GM23248 (cell line): Measurements from ENCODE around the gene TICAM1. TPM values are rescaled to one million over a fixed set of nuclear protein-coding genes. Genes with fewer than 3 reads are reported as not detected.
"Not testable (repeated sequence)": the region's sequence is repeated elsewhere in the genome, so short reads cannot be mapped to it uniquely, and the experiment has no call there.

Experiments
- DNase-seq: peaks from one replicate; pipeline ENCODE4 v3.0.0-alpha.2; 2015
- H2AFZ ChIP-seq: fragments of 200-600 bp; sonication (generic); 2 replicates; pipeline ENCODE4 v1.6.1; 2016; ENCODE audit warnings: antibody characterized with exemption
- H3F3A ChIP-seq: fragments of 200-600 bp; sonication (generic); 2 replicates; pipeline ENCODE4 v1.6.1; 2016; ENCODE audit warnings: mild to moderate bottlenecking, antibody characterized with exemption, mixed run types; ENCODE audit not compliant: insufficient read depth
- H3K27ac ChIP-seq: fragments of 200-600 bp; sonication (generic); 2 replicates; pipeline ENCODE4 v1.5.1; 2016; ENCODE audit warnings: mild to moderate bottlenecking
- H3K27me3 ChIP-seq: fragments of 200-600 bp; sonication (generic); replicated peaks from 2 replicates; pipeline ENCODE4 v1.6.1; 2016; ENCODE audit warnings: mild to moderate bottlenecking; ENCODE audit not compliant: insufficient read depth
- H3K36me3 ChIP-seq: fragments of 200-600 bp; sonication (generic); 2 replicates; pipeline ENCODE4 v1.6.1; 2016; ENCODE audit warnings: low read depth, mild to moderate bottlenecking
- H3K4me1 ChIP-seq: fragments of 200-600 bp; sonication (generic); 2 replicates; pipeline ENCODE4 v1.6.1; 2016; ENCODE audit warnings: mild to moderate bottlenecking; ENCODE audit not compliant: insufficient read depth
- H3K4me2 ChIP-seq: fragments of 200-600 bp; sonication (generic); one replicate; pipeline ENCODE4 v1.6.1; 2016; ENCODE audit warnings: mild to moderate bottlenecking; ENCODE audit not compliant: unreplicated experiment
- H3K4me3 ChIP-seq: fragments of 200-600 bp; sonication (generic); 2 replicates; pipeline ENCODE4 v1.5.1; 2016; ENCODE audit warnings: mild to moderate bottlenecking
- H3K79me2 ChIP-seq: fragments of 200-600 bp; sonication (generic); 2 replicates; pipeline ENCODE4 v1.6.1; 2016; ENCODE audit warnings: mild to moderate bottlenecking; ENCODE audit not compliant: insufficient read depth
- H3K9ac ChIP-seq: fragments of 200-600 bp; sonication (generic); 2 replicates; pipeline ENCODE4 v1.6.1; 2016; ENCODE audit warnings: mild to moderate bottlenecking
- H3K9me2 ChIP-seq: fragments of 200-600 bp; sonication (generic); 2 replicates; pipeline ENCODE4 v1.6.1; 2016; ENCODE audit warnings: mixed run types, mild to moderate bottlenecking, moderate library complexity; ENCODE audit not compliant: insufficient read depth
- H3K9me3 ChIP-seq: fragments of 200-600 bp; sonication (generic); one replicate; pipeline ENCODE4 v1.6.1; 2017; ENCODE audit warnings: low read depth
- H4K20me1 ChIP-seq: fragments of 200-600 bp; sonication (generic); 2 replicates; pipeline ENCODE4 v1.6.0; 2016; ENCODE audit not compliant: insufficient read depth
- EZH2 ChIP-seq: fragments of 200-600 bp; sonication (generic); IDR thresholded peaks from 2 replicates; pipeline ENCODE4 v1.6.1; 2018; ENCODE audit warnings: antibody characterized with exemption, mild to moderate bottlenecking; ENCODE audit not compliant: insufficient read depth, poor library complexity, severe bottlenecking
- EZH2phosphoT487 ChIP-seq: fragments of 200-600 bp; sonication (generic); IDR thresholded peaks from 2 replicates; pipeline ENCODE4 v1.6.1; 2018; ENCODE audit warnings: antibody characterized with exemption, moderate library complexity, mild to moderate bottlenecking, low read depth; ENCODE audit not compliant: insufficient read depth
- WGBS, 2 experiments: methylation state at CpG; one replicate each; pipeline ENCODE4 v1.1.6; 2015 to 2017; ENCODE audit warnings: low lambda C conversion rate in 2 of 2, low coverage in 1 of 2; ENCODE audit errors: missing lambda C conversion rate in 2 of 2; 5-methylcytosine and 5-hydroxymethylcytosine counted together
- in situ Hi-C: fragments of 300-500 bp; cut with MboI; formaldehyde crosslinking; loops from 2 replicates; pipeline ENCODE4 v1.15.0; 2020
- polyA plus RNA-seq: library from polyadenylated mRNA; unstranded; fragments of >200 nt; fragmentation: Nextera tagmentation; extraction: Ambion mirVana; gene quantifications from 2 replicates; pipeline ENCODE4 v1.2.1, GENCODE V29; 2016
- total RNA-seq: library from RNA; depleted of rRNA; stranded (reverse); fragments of >200 nt; shearing (Covaris generic); gene quantifications from 2 replicates; pipeline ENCODE4 v1.2.3, GENCODE V29; 2014

Gene TICAM1
- total and polyA plus RNA-seq, 2 experiments from 2014 or later = 4.2 to 19.9 TPM

GRCh38 chr19:4801085-4801619 lies 30.4 kb downstream of the TICAM1 start:
- Histone ChIP-seq H3K9ac (no peak overlapping the region), H3K4me3 (no peak overlapping the region), H3K79me2 (peaks cover 8% of the 10 kb centered on the region), H3K36me3 (no peaks in the 10 kb centered on the region; the same call in 1 of the 2 replicates), H3K9me2 (no peaks in the 10 kb centered on the region), H3F3A (no peaks in the 10 kb centered on the region), H4K20me1 (no peaks in the 10 kb centered on the region), H2AFZ (no peak overlapping the region), H3K27me3 (no peaks in the 10 kb centered on the region), H3K4me1 (no peaks in the 10 kb centered on the region), H3K4me2 (no peak overlapping the region), H3K27ac (no peak overlapping the region), H3K9me3 (no peaks in the 10 kb centered on the region)
- WGBS, 2 experiments = 79 to 88% methylated on average over 3 of the region's 3 CpGs
- TF ChIP-seq EZH2phosphoT487 (no peak), EZH2 (no peak)
- in situ Hi-C loops = loop anchor here (10.0 kb wide), 1 partner anchor 234 kb away; no protein-coding TSS in a partner anchor
- no peak for DNase-seq

GRCh38 chr19:4800591-4801081 lies 30.9 kb downstream of the TICAM1 start:
- no peak for TF ChIP-seq EZH2phosphoT487
- no peak for TF ChIP-seq EZH2
- H3K4me1 ChIP-seq = no peaks in the 10 kb centered on the region
- H2AFZ ChIP-seq = no peak overlapping the region
- 75 to 76% methylated on average over 20 to 23 of the region's 23 CpGs for WGBS, 2 experiments
- in situ Hi-C loops = loop anchor here (10.0 kb wide), 1 partner anchor 234 kb away; no protein-coding TSS in a partner anchor
- H3K4me3 ChIP-seq = no peak overlapping the region
- H3K36me3 ChIP-seq = no peaks in the 10 kb centered on the region; the same call in 1 of the 2 replicates
- H3K9me3 ChIP-seq = no peaks in the 10 kb centered on the region
- H3K27me3 ChIP-seq = no peaks in the 10 kb centered on the region
- no peaks in the 10 kb centered on the region for H4K20me1 ChIP-seq
- no peak overlapping the region for H3K27ac ChIP-seq
- H3K4me2 ChIP-seq = no peak overlapping the region
- H3F3A ChIP-seq = no peaks in the 10 kb centered on the region
- H3K79me2 ChIP-seq = peaks cover 13% of the 10 kb centered on the region
- DNase-seq = no peak
- no peak overlapping the region for H3K9ac ChIP-seq
- H3K9me2 ChIP-seq = no peaks in the 10 kb centered on the region

GRCh38 chr19:4795400-4795799 lies 36.1 kb downstream of the TICAM1 start:
- no peaks in the 10 kb centered on the region for H3K27me3 ChIP-seq
- 66 to 71% methylated on average over 7 to 9 of the region's 9 CpGs for WGBS, 2 experiments
- no peak overlapping the region for H3K4me3 ChIP-seq
- H3K27ac ChIP-seq = no peak overlapping the region
- H4K20me1 ChIP-seq = no peaks in the 10 kb centered on the region
- H3F3A ChIP-seq = no peaks in the 10 kb centered on the region
- in situ Hi-C loops = no loop called here
- no peak overlapping the region for H2AFZ ChIP-seq
- no peaks in the 10 kb centered on the region for H3K9me2 ChIP-seq
- peaks cover 7% of the 10 kb centered on the region; the same call in 1 of the 2 replicates for H3K36me3 ChIP-seq
- TF ChIP-seq EZH2phosphoT487 = no peak
- no peak for TF ChIP-seq EZH2
- no peaks in the 10 kb centered on the region for H3K9me3 ChIP-seq
- H3K4me2 ChIP-seq = no peak overlapping the region
- peaks cover 4% of the 10 kb centered on the region; the same call in 1 of the 2 replicates for H3K4me1 ChIP-seq
- H3K79me2 ChIP-seq = peaks cover 50% of the 10 kb centered on the region
- DNase-seq = peak; percentile 54
- no peak overlapping the region; the same call in 1 of the 2 replicates for H3K9ac ChIP-seq

GRCh38 chr19:4794971-4795370 lies 36.5 kb downstream of the TICAM1 start:
- DNase-seq = no peak
- Histone ChIP-seq H3K9me3 (no peaks in the 10 kb centered on the region), H3K4me3 (no peak overlapping the region), H3K4me2 (no peak overlapping the region), H4K20me1 (no peaks in the 10 kb centered on the region), H3F3A (no peaks in the 10 kb centered on the region), H3K36me3 (peaks cover 7% of the 10 kb centered on the region; the same call in 1 of the 2 replicates), H3K27ac (no peak overlapping the region), H3K9me2 (no peaks in the 10 kb centered on the region), H3K9ac (peak overlapping the region; percentile 11; the same call in 1 of the 2 replicates), H3K27me3 (no peaks in the 10 kb centered on the region), H2AFZ (no peak overlapping the region), H3K4me1 (peaks cover 4% of the 10 kb centered on the region; the same call in 1 of the 2 replicates), H3K79me2 (peaks cover 50% of the 10 kb centered on the region)
- TF ChIP-seq EZH2 (no peak), EZH2phosphoT487 (no peak)
- 85 to 90% methylated on average over 10 to 11 of the region's 11 CpGs for WGBS, 2 experiments
- in situ Hi-C loops = no loop called here

GRCh38 chr19:4793278-4793677 lies 38.2 kb downstream of the TICAM1 start:
- H2AFZ ChIP-seq, H3F3A ChIP-seq, H3K36me3 ChIP-seq, H3K4me3 ChIP-seq, in situ Hi-C loops, H3K9ac ChIP-seq, H3K4me1 ChIP-seq, H3K9me3 ChIP-seq, H3K9me2 ChIP-seq, H4K20me1 ChIP-seq, H3K27ac ChIP-seq, H3K27me3 ChIP-seq, DNase-seq: not testable (repeated sequence)
- H3K79me2 ChIP-seq = peaks cover 50% of the 10 kb centered on the region
- peak overlapping the region; percentile 83 for H3K4me2 ChIP-seq
- 84 to 86% methylated on average over 17 to 18 of the region's 19 CpGs for WGBS, 2 experiments

- Histone ChIP-seq H3K9ac (peak overlapping the region; percentile 94), H3K79me2 (peaks cover 50% of the 10 kb centered on the region), H3K4me3 (peak overlapping the region; percentile 79), H3K27ac (0 out of 2 replicates have a peak overlapping the region, but pooled peaks have one; percentile 78), H3K4me2 (peak overlapping the region; percentile 83)
- H3K9me2 ChIP-seq, H2AFZ ChIP-seq, in situ Hi-C loops, DNase-seq, H4K20me1 ChIP-seq, H3K36me3 ChIP-seq, H3K9me3 ChIP-seq, H3F3A ChIP-seq, H3K4me1 ChIP-seq, H3K27me3 ChIP-seq: not testable (repeated sequence)
- 78 to 80% methylated on average over 23 to 24 of the region's 24 CpGs for WGBS, 2 experiments
These were observed 38.7 kb downstream of the TICAM1 start for GRCh38 chr19:4792866-4793195.
